HepG2 (cell line): ENCODE measurements around the gene FAM174C. TPM values are rescaled to one million over a fixed set of nuclear protein-coding genes. Genes with fewer than 3 reads are reported as not detected.

Experiments used
- CCAR2 ChIP-seq: fragments of 200-400 bp; formaldehyde crosslinking; optimal IDR thresholded peaks from 2 replicates; pipeline ENCODE3; 2018; ENCODE audit warnings: low read depth, mild to moderate bottlenecking, low read length, moderate library complexity
- GMEB1 ChIP-seq: sonication (generic); formaldehyde crosslinking; IDR thresholded peaks from 2 replicates; pipeline ENCODE4 v1.5.1; 2020; ENCODE audit warnings: missing genetic modification reagents, mild to moderate bottlenecking, borderline replicate concordance
- SMC3 ChIP-seq: IDR thresholded peaks from 2 replicates; pipeline ENCODE4 v1.6.1; 2011; ENCODE audit warnings: low read length, improper control_type of control experiment
- YEATS4 ChIP-seq: sonication (generic); formaldehyde crosslinking; IDR thresholded peaks from 2 replicates; pipeline ENCODE4 v1.4.0; 2020; ENCODE audit warnings: missing genetic modification reagents, borderline replicate concordance
- ZNF251 ChIP-seq: sonication (generic); formaldehyde crosslinking; IDR thresholded peaks from 2 replicates; pipeline ENCODE4 v1.9.0; 2021; ENCODE audit warnings: mild to moderate bottlenecking, missing genetic modification reagents
- ZNF280D ChIP-seq: sonication (generic); formaldehyde crosslinking; IDR thresholded peaks from 2 replicates; pipeline ENCODE4 v1.5.1; 2020; ENCODE audit warnings: mild to moderate bottlenecking, missing genetic modification reagents
- ZNF337 ChIP-seq: sonication (generic); formaldehyde crosslinking; IDR thresholded peaks from 2 replicates; pipeline ENCODE4 v1.5.1; 2020; ENCODE audit warnings: missing genetic modification reagents, low read depth, mild to moderate bottlenecking, borderline replicate concordance
- ZNF383 ChIP-seq: sonication (generic); formaldehyde crosslinking; IDR thresholded peaks from 2 replicates; pipeline ENCODE4 v1.4.0; 2020; ENCODE audit warnings: missing genetic modification reagents, mild to moderate bottlenecking, borderline replicate concordance
- ZNF496 ChIP-seq: sonication (generic); formaldehyde crosslinking; IDR thresholded peaks from 2 replicates; pipeline ENCODE4 v1.8.1; 2023; ENCODE audit warnings: mild to moderate bottlenecking, moderate library complexity, missing genetic modification reagents; ENCODE audit not compliant: insufficient replicate concordance
- ZNF75D ChIP-seq: sonication (generic); formaldehyde crosslinking; IDR thresholded peaks from 2 replicates; pipeline ENCODE4 v1.8.1; 2023; ENCODE audit warnings: missing genetic modification reagents, mild to moderate bottlenecking, borderline replicate concordance
- ZNF777 ChIP-seq: sonication (generic); formaldehyde crosslinking; IDR thresholded peaks from 2 replicates; pipeline ENCODE4 v1.4.0; 2020; ENCODE audit warnings: missing genetic modification reagents
- ZSCAN29 ChIP-seq: sonication (generic); formaldehyde crosslinking; conservative IDR thresholded peaks from 2 replicates; pipeline ENCODE4 v1.4.0; 2020; ENCODE audit warnings: mild to moderate bottlenecking, missing genetic modification reagents
- polyA plus RNA-seq, 8 experiments: library from polyadenylated mRNA; depleted of rRNA in 3 of 8; stranded (reverse) in 7 of 8; unstranded in 1 of 8; fragments of >200 nt; fragmentation: Illumina TruSeq in 4 of 8; extraction: Trizol in 4 of 8; gene quantifications; 2 replicates each; pipeline versions ENCODE4 v1.2.1 to v1.2.3, GENCODE V29; 2011 to 2016; ENCODE audit warnings: low read depth in 4 of 8, missing spikeins in 1 of 8, mixed read lengths in 1 of 8; ENCODE audit not compliant: insufficient read depth in 1 of 8
- total RNA-seq, 5 experiments: library from RNA; depleted of rRNA; stranded (reverse); fragments of >200 nt; fragmentation: Illumina TruSeq; extraction: Trizol; gene quantifications; 2 replicates each; pipeline ENCODE4 v1.2.3, GENCODE V29; 2016; ENCODE audit warnings: low read depth in 1 of 5

FAM174C gene
- total and polyA plus RNA-seq, 2 of the 13 experiments (the other 11 are each of a cell fraction or from before 2014, with no cell fraction given), result 19.5 to 31.3 TPM

- TF ChIP-seq ZNF251 (CRISPR knock-in tag) (no peak), ZNF383 (no peak), SMC3 (no peak), CCAR2 (no peak), ZNF75D (CRISPR knock-in tag) (no peak), ZNF777 (CRISPR knock-in tag) (no peak), ZNF280D (CRISPR knock-in tag) (no peak), YEATS4 (CRISPR knock-in tag) (no peak), ZNF496 (CRISPR knock-in tag) (no peak), ZSCAN29 (CRISPR knock-in tag) (no peak), ZNF337 (CRISPR knock-in tag) (no peak), GMEB1 (CRISPR knock-in tag) (no peak)
- TF ChIP-seq, all 625 proteins: peak for 16
Observed at GRCh38 chr19:1254081-1254527, 21.2 kb upstream of the FAM174C start (continued).
